Measurements from ENCODE around the gene WDR82.

Gene WDR82

GRCh38 chr3:52233968-52234367 is 44.5 kb downstream of the WDR82 start:
- H3K27me3 ChIP-seq (ENCODE audit: low read depth, low read length): no peaks in the 10 kb centered on the region

GRCh38 chr3:52233108-52233591 is 45.3 kb downstream of the WDR82 start:
- Histone ChIP-seq H3K79me2 (ENCODE audit: low read length) (peaks cover 7% of the 10 kb centered on the region; the same call in 1 of the 2 replicates), H3K9me3 (ENCODE audit: insufficient read depth, low read length) (no peaks in the 10 kb centered on the region), H3K4me1 (ENCODE audit: low read length) (peaks cover 6% of the 10 kb centered on the region), H3K36me3 (replicated peaks; ENCODE audit: low read depth, low read length) (peaks cover 5% of the 10 kb centered on the region), H3K4me2 (ENCODE audit: low read length) (no peak overlapping the region), H3K27ac (ENCODE audit: low read length) (no peak overlapping the region), H3K27me3 (ENCODE audit: low read depth, low read length) (no peaks in the 10 kb centered on the region), H4K20me1 (ENCODE audit: insufficient read depth, low read length) (no peaks in the 10 kb centered on the region), H3K4me3 (ENCODE audit: low read length) (no peak overlapping the region), H3K9ac (ENCODE audit: low read length) (no peak overlapping the region), H2AFZ (ENCODE audit: low read depth, low read length) (no peak overlapping the region)
- TF ChIP-seq EZH2phosphoT487 (IDR thresholded peaks at IDR 0.05; ENCODE audit: low read depth) (no peak), CTCF (IDR thresholded peaks at IDR 0.05; ENCODE audit: low read depth, low read length) (no peak; the same call in 1 of the 2 replicates)

More at GRCh38 chr3:52233968-52234367, 44.5 kb downstream of the WDR82 start:
- Histone ChIP-seq H4K20me1 (ENCODE audit: insufficient read depth, low read length) (no peaks in the 10 kb centered on the region), H3K9me3 (ENCODE audit: insufficient read depth, low read length) (no peaks in the 10 kb centered on the region), H3K4me2 (ENCODE audit: low read length) (no peak overlapping the region), H3K27ac (ENCODE audit: low read length) (no peak overlapping the region), H3K9ac (ENCODE audit: low read length) (no peak overlapping the region), H3K4me1 (ENCODE audit: low read length) (peaks cover 8% of the 10 kb centered on the region), H3K4me3 (ENCODE audit: low read length) (no peak overlapping the region), H3K36me3 (replicated peaks; ENCODE audit: low read depth, low read length) (peaks cover 2% of the 10 kb centered on the region), H3K79me2 (ENCODE audit: low read length) (peaks cover 13% of the 10 kb centered on the region), H2AFZ (ENCODE audit: low read depth, low read length) (no peak overlapping the region)
- TF ChIP-seq CTCF (IDR thresholded peaks at IDR 0.05; ENCODE audit: low read depth, low read length): no peak
- no peak for TF ChIP-seq EZH2phosphoT487 (IDR thresholded peaks at IDR 0.05; ENCODE audit: low read depth)

GRCh38 chr3:52232279-52233107 is 46.0 kb downstream of the WDR82 start:
- Histone ChIP-seq H4K20me1 (ENCODE audit: insufficient read depth, low read length) (no peaks in the 10 kb centered on the region), H3K79me2 (ENCODE audit: low read length) (peaks cover under 1% of the 10 kb centered on the region; the same call in 1 of the 2 replicates), H3K4me2 (ENCODE audit: low read length) (no peak overlapping the region), H3K4me3 (ENCODE audit: low read length) (no peak overlapping the region), H3K36me3 (replicated peaks; ENCODE audit: low read depth, low read length) (peaks cover 5% of the 10 kb centered on the region), H2AFZ (ENCODE audit: low read depth, low read length) (no peak overlapping the region), H3K27ac (ENCODE audit: low read length) (no peak overlapping the region), H3K9me3 (ENCODE audit: insufficient read depth, low read length) (no peaks in the 10 kb centered on the region), H3K4me1 (ENCODE audit: low read length) (no peaks in the 10 kb centered on the region), H3K9ac (ENCODE audit: low read length) (no peak overlapping the region), H3K27me3 (ENCODE audit: low read depth, low read length) (no peaks in the 10 kb centered on the region)
- TF ChIP-seq CTCF (IDR thresholded peaks at IDR 0.05; ENCODE audit: low read depth, low read length) (peak; percentile 40), EZH2phosphoT487 (IDR thresholded peaks at IDR 0.05; ENCODE audit: low read depth) (no peak)

GRCh38 chr3:52231502-52232278 is 46.8 kb downstream of the WDR82 start:
- H3K4me3 ChIP-seq (ENCODE audit: low read length): no peak overlapping the region
- no peak for TF ChIP-seq EZH2phosphoT487 (IDR thresholded peaks at IDR 0.05; ENCODE audit: low read depth)
- peak; percentile 95 for TF ChIP-seq CTCF (IDR thresholded peaks at IDR 0.05; ENCODE audit: low read depth, low read length)
- H3K9me3 ChIP-seq (ENCODE audit: insufficient read depth, low read length): no peaks in the 10 kb centered on the region
- peaks cover 4% of the 10 kb centered on the region for H3K4me1 ChIP-seq (ENCODE audit: low read length)
- H3K4me2 ChIP-seq (ENCODE audit: low read length): no peak overlapping the region; the same call in 1 of the 2 replicates
- H3K27ac ChIP-seq (ENCODE audit: low read length): no peak overlapping the region
- no peaks in the 10 kb centered on the region for H4K20me1 ChIP-seq (ENCODE audit: insufficient read depth, low read length)
- H3K9ac ChIP-seq (ENCODE audit: low read length): no peak overlapping the region
- no peak overlapping the region for H2AFZ ChIP-seq (ENCODE audit: low read depth, low read length)
- no peaks in the 10 kb centered on the region for H3K27me3 ChIP-seq (ENCODE audit: low read depth, low read length)
- H3K36me3 ChIP-seq (replicated peaks; ENCODE audit: low read depth, low read length): peaks cover 5% of the 10 kb centered on the region
- H3K79me2 ChIP-seq (ENCODE audit: low read length): no peaks in the 10 kb centered on the region
